HepG2 (cell line): ENCODE results near the gene NOXO1. TPM values are rescaled to one million over a fixed set of nuclear protein-coding genes. Genes with fewer than 3 reads are reported as not detected.

ENCODE experiments used
- ONECUT2 ChIP-seq: sonication (generic); formaldehyde crosslinking; IDR thresholded peaks from 2 replicates; pipeline ENCODE4 v1.4.0; 2020; ENCODE audit warnings: missing genetic modification reagents
- RELA ChIP-seq: sonication (generic); formaldehyde crosslinking; IDR thresholded peaks from 2 replicates; pipeline ENCODE4 v1.4.0; 2020; ENCODE audit warnings: missing genetic modification reagents
- TMF1 ChIP-seq: sonication (generic); formaldehyde crosslinking; IDR thresholded peaks from 2 replicates; pipeline ENCODE4 v1.8.1; 2022; ENCODE audit warnings: low read depth, missing genetic modification reagents
- ZFP62 ChIP-seq: sonication (generic); formaldehyde crosslinking; IDR thresholded peaks from 2 replicates; pipeline ENCODE4 v1.4.0; 2020; ENCODE audit warnings: missing genetic modification reagents
- ZFYVE20 ChIP-seq: sonication (generic); formaldehyde crosslinking; IDR thresholded peaks from 2 replicates; pipeline ENCODE4 v1.8.0; 2023; ENCODE audit warnings: low read depth, mild to moderate bottlenecking, moderate library complexity, missing genetic modification reagents, borderline replicate concordance
- ZNF605 ChIP-seq: sonication (generic); formaldehyde crosslinking; IDR thresholded peaks from 2 replicates; pipeline ENCODE4 v1.8.0; 2022; ENCODE audit warnings: mild to moderate bottlenecking, missing genetic modification reagents
- ZNF878 ChIP-seq: sonication (generic); formaldehyde crosslinking; IDR thresholded peaks from 2 replicates; pipeline ENCODE4 v1.8.1; 2023; ENCODE audit warnings: mild to moderate bottlenecking, missing genetic modification reagents, moderate library complexity
- polyA plus RNA-seq, 8 experiments: library from polyadenylated mRNA; depleted of rRNA in 3 of 8; stranded (reverse) in 7 of 8; unstranded in 1 of 8; fragments of >200 nt; fragmentation: Illumina TruSeq in 4 of 8; extraction: Trizol in 4 of 8; gene quantifications; 2 replicates each; pipeline versions ENCODE4 v1.2.1 to v1.2.3, GENCODE V29; 2011 to 2016; ENCODE audit warnings: low read depth in 4 of 8, missing spikeins in 1 of 8, mixed read lengths in 1 of 8; ENCODE audit not compliant: insufficient read depth in 1 of 8
- total RNA-seq, 5 experiments: library from RNA; depleted of rRNA; stranded (reverse); fragments of >200 nt; fragmentation: Illumina TruSeq; extraction: Trizol; gene quantifications; 2 replicates each; pipeline ENCODE4 v1.2.3, GENCODE V29; 2016; ENCODE audit warnings: low read depth in 1 of 5
- TF ChIP-seq, protein P1 (sequence below): sonication (generic); formaldehyde crosslinking; IDR thresholded peaks from 2 replicates; pipeline ENCODE4 v1.5.0; 2020; ENCODE audit warnings: mild to moderate bottlenecking, missing genetic modification reagents, borderline replicate concordance
- TF ChIP-seq, protein P2 (sequence below): IDR thresholded peaks from 2 replicates; pipeline ENCODE4 v1.6.1; 2016; ENCODE audit warnings: missing compliant biosample characterization, missing genetic modification reagents, borderline replicate concordance
- TF ChIP-seq, protein P3 (sequence below): sonication (generic); formaldehyde crosslinking; IDR thresholded peaks from 2 replicates; pipeline ENCODE4 v1.4.0; 2020; ENCODE audit warnings: mild to moderate bottlenecking, low read depth, missing genetic modification reagents
- TF ChIP-seq, protein P4 (sequence below): sonication (generic); formaldehyde crosslinking; IDR thresholded peaks from 2 replicates; pipeline ENCODE4 v1.4.0; 2020; ENCODE audit warnings: missing genetic modification reagents
- TF ChIP-seq, protein P5 (sequence below): IDR thresholded peaks from 2 replicates; pipeline ENCODE4 v1.6.1; 2016; ENCODE audit warnings: mild to moderate bottlenecking, missing biosample characterization, missing genetic modification reagents
- TF ChIP-seq, protein P6 (sequence below): sonication (generic); formaldehyde crosslinking; IDR thresholded peaks from 2 replicates; pipeline ENCODE4 v1.4.0; 2020; ENCODE audit warnings: mild to moderate bottlenecking, missing genetic modification reagents

NOXO1 gene
- total and polyA plus RNA-seq, 2 of the 13 experiments (the other 11 are each of a cell fraction or from before 2014, with no cell fraction given), result 0.69 to 1.4 TPM

DNA sequence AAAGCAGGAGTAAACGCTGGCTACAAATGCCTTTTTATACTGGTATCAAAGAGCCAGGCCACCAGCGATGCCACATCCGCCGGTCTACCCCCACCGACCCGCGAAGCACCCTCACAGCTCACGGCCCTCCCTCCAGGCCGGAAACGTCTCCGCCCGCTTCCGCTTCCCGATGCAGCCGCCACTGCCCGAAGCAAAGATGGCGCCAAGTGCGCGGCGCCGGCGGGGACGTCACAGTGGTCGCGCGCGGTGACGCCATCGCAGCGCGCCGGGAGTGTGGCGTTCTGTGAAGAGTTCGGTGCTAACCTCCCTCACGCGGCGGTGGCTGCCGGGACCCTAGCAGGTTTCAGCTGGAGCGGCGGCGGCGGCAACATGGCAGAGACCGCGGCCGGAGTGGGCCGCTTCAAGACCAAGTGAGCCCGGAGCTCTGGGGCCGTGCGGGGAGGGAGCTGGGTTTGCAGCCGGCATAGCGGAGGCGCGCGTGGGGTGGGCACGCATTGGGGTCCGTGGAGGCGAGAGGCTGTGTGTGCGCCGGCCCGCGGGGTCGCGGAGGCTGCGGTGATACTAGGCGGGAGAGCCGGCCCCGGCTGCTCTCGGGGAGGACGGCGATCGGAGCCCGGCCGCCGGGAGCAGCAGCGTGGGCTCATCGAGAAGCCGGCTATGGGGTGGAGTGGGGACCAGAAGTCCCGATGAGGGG is 9.3 kb downstream of the NOXO1 start, which contains the start of gene TBL3 (continued):
- TF ChIP-seq, protein P1, sequence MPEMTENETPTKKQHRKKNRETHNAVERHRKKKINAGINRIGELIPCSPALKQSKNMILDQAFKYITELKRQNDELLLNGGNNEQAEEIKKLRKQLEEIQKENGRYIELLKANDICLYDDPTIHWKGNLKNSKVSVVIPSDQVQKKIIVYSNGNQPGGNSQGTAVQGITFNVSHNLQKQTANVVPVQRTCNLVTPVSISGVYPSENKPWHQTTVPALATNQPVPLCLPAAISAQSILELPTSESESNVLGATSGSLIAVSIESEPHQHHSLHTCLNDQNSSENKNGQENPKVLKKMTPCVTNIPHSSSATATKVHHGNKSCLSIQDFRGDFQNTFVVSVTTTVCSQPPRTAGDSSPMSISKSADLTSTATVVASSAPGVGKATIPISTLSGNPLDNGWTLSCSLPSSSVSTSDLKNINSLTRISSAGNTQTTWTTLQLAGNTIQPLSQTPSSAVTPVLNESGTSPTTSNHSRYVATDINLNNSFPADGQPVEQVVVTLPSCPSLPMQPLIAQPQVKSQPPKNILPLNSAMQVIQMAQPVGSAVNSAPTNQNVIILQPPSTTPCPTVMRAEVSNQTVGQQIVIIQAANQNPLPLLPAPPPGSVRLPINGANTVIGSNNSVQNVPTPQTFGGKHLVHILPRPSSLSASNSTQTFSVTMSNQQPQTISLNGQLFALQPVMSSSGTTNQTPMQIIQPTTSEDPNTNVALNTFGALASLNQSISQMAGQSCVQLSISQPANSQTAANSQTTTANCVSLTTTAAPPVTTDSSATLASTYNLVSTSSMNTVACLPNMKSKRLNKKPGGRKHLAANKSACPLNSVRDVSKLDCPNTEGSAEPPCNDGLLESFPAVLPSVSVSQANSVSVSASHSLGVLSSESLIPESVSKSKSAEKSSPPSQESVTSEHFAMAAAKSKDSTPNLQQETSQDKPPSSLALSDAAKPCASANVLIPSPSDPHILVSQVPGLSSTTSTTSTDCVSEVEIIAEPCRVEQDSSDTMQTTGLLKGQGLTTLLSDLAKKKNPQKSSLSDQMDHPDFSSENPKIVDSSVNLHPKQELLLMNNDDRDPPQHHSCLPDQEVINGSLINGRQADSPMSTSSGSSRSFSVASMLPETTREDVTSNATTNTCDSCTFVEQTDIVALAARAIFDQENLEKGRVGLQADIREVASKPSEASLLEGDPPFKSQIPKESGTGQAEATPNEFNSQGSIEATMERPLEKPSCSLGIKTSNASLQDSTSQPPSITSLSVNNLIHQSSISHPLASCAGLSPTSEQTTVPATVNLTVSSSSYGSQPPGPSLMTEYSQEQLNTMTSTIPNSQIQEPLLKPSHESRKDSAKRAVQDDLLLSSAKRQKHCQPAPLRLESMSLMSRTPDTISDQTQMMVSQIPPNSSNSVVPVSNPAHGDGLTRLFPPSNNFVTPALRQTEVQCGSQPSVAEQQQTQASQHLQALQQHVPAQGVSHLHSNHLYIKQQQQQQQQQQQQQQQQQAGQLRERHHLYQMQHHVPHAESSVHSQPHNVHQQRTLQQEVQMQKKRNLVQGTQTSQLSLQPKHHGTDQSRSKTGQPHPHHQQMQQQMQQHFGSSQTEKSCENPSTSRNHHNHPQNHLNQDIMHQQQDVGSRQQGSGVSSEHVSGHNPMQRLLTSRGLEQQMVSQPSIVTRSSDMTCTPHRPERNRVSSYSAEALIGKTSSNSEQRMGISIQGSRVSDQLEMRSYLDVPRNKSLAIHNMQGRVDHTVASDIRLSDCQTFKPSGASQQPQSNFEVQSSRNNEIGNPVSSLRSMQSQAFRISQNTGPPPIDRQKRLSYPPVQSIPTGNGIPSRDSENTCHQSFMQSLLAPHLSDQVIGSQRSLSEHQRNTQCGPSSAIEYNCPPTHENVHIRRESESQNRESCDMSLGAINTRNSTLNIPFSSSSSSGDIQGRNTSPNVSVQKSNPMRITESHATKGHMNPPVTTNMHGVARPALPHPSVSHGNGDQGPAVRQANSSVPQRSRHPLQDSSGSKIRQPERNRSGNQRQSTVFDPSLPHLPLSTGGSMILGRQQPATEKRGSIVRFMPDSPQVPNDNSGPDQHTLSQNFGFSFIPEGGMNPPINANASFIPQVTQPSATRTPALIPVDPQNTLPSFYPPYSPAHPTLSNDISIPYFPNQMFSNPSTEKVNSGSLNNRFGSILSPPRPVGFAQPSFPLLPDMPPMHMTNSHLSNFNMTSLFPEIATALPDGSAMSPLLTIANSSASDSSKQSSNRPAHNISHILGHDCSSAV (CRISPR knock-in tag), result no peak; the same call in 1 of the 2 replicates
- TF ChIP-seq ONECUT2 (CRISPR knock-in tag) (no peak), RELA (CRISPR knock-in tag) (peak; percentile 91), ZNF605 (CRISPR knock-in tag) (peak; percentile 73; the same call in 1 of the 2 replicates), TMF1 (CRISPR knock-in tag) (0 out of 2 replicates have a peak, but pooled peaks have one; percentile 49), ZFYVE20 (CRISPR knock-in tag) (peak; percentile 59; the same call in 1 of the 2 replicates), ZFP62 (no peak), ZNF878 (CRISPR knock-in tag) (no peak)
- TF ChIP-seq, protein P2, sequence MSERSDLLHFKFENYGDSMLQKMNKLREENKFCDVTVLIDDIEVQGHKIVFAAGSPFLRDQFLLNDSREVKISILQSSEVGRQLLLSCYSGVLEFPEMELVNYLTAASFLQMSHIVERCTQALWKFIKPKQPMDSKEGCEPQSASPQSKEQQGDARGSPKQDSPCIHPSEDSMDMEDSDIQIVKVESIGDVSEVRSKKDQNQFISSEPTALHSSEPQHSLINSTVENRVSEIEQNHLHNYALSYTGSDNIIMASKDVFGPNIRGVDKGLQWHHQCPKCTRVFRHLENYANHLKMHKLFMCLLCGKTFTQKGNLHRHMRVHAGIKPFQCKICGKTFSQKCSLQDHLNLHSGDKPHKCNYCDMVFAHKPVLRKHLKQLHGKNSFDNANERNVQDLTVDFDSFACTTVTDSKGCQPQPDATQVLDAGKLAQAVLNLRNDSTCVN (CRISPR knock-in tag), result peak; percentile 68; the same call in 1 of the 2 replicates
- TF ChIP-seq, protein P3, sequence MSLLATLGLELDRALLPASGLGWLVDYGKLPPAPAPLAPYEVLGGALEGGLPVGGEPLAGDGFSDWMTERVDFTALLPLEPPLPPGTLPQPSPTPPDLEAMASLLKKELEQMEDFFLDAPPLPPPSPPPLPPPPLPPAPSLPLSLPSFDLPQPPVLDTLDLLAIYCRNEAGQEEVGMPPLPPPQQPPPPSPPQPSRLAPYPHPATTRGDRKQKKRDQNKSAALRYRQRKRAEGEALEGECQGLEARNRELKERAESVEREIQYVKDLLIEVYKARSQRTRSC, result peak; percentile 87; the same call in 1 of the 2 replicates
- TF ChIP-seq, protein P4, sequence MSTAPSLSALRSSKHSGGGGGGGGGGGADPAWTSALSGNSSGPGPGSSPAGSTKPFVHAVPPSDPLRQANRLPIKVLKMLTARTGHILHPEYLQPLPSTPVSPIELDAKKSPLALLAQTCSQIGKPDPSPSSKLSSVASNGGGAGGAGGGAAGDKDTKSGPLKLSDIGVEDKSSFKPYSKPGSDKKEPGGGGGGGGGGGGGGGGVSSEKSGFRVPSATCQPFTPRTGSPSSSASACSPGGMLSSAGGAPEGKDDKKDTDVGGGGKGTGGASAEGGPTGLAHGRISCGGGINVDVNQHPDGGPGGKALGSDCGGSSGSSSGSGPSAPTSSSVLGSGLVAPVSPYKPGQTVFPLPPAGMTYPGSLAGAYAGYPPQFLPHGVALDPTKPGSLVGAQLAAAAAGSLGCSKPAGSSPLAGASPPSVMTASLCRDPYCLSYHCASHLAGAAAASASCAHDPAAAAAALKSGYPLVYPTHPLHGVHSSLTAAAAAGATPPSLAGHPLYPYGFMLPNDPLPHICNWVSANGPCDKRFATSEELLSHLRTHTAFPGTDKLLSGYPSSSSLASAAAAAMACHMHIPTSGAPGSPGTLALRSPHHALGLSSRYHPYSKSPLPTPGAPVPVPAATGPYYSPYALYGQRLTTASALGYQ (CRISPR knock-in tag), result peak; percentile 83; the same call in 1 of the 2 replicates
- TF ChIP-seq, protein P5, sequence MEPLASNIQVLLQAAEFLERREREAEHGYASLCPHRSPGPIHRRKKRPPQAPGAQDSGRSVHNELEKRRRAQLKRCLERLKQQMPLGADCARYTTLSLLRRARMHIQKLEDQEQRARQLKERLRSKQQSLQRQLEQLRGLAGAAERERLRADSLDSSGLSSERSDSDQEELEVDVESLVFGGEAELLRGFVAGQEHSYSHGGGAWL, result 0 out of 2 replicates have a peak, but pooled peaks have one; percentile 34
- TF ChIP-seq, protein P6, sequence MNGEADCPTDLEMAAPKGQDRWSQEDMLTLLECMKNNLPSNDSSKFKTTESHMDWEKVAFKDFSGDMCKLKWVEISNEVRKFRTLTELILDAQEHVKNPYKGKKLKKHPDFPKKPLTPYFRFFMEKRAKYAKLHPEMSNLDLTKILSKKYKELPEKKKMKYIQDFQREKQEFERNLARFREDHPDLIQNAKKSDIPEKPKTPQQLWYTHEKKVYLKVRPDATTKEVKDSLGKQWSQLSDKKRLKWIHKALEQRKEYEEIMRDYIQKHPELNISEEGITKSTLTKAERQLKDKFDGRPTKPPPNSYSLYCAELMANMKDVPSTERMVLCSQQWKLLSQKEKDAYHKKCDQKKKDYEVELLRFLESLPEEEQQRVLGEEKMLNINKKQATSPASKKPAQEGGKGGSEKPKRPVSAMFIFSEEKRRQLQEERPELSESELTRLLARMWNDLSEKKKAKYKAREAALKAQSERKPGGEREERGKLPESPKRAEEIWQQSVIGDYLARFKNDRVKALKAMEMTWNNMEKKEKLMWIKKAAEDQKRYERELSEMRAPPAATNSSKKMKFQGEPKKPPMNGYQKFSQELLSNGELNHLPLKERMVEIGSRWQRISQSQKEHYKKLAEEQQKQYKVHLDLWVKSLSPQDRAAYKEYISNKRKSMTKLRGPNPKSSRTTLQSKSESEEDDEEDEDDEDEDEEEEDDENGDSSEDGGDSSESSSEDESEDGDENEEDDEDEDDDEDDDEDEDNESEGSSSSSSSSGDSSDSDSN (CRISPR knock-in tag), result peak; percentile 89
